GM21825 (cell line): ENCODE data around the gene SPATA17.
"Not testable (repeated sequence)": the region's sequence is repeated elsewhere in the genome, so short reads cannot be mapped to it uniquely, and the experiment has no call there.

Source experiments
- ATAC-seq: cut with Tn5 transposase; IDR thresholded peaks from one replicate; pipeline ENCODE4 v1.9.1; 2021; ENCODE audit warnings: mild to moderate bottlenecking, moderate library complexity; ENCODE audit not compliant: unreplicated experiment

SPATA17 gene

DNA sequence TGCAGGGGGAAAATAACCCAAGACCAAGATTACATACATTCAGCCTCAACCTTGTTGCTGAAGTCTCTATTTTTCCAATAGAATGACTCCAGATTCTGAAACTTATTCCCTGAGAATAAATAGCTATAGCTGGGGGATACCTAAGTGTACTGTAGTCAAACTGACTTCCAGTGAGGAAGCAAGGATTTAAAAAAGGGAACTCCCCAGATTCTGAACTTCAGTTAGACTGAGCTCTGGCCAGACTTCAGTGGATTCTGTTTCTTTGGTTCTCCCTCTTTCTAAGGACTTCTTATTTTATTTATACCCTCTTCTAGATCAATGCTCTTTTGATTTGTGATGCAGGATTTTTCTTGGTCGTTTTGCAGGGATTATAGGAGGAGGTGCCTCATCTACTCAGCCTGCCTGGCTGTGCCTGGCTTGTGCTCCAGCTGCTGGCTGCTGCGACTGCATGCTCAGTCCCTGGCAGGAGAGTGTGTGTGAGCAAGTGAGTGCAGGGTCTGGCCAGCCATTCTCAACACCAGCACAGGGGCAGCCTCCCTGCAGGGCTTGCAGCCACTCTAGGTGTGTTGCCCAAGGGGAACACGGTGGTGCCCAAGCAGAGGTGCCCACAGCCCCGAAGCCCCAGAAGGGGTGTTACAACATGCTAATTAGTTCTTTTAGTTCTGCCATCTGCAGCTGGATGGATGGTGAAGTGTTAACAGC, 43.0 kb downstream of the SPATA17 start:
- ATAC-seq: no peak

DNA sequence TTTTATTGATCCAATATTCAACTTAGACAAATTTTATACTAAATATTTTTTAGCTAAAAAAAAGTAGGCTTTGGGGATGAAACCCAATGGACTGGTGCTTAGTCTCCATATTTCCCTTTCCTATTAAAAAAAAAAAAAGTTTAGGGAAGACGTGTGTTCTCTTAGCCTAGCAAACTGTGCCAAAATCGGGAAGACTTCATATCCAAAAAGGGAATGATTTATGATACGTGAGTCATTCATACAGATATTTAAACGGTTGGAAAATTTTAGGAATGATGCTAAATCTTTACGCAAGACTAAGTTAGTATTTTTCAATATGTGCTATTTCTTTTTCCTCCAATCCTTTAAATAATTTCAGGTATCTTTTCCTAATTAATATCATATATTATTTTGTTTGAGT, 50.7 kb downstream of the SPATA17 start:
- no peak for ATAC-seq

DNA sequence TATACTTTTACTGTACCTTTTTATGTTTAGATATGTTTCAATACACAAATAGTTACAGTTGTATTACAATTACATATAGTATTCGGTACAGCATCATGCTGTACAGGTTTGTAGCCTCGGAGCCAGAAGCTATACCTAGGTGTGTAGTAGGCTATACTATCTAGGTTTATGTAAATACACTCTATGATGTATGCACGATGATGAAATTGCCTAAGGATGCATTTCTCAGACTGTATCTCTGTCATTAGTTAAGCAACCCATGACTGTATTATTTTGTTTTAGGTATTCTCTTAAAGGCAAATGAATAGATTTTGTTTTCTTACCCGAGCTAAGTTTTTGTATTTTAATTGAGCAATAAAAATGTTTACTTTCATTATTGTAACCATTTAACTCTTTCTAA, 56.4 kb downstream of the SPATA17 start:
- ATAC-seq: no peak

DNA sequence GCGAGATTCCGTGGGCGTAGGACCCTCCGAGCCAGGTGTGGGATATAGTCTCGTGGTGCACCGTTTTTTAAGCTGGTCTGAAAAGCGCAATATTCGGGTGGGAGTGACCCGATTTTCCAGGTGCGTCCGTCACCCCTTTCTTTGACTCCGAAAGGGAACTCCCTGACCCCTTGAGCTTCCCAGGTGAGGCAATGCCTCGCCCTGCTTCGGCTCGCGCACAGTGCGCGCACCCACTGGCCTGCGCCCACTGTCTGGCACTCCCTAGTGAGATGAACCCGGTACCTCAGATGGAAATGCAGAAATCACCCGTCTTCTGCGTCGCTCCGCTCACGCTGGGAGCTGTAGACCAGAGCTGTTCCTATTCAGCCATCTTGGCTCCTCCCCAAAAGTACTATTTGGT, 65.0 kb downstream of the SPATA17 start:
- ATAC-seq: not testable (repeated sequence)

DNA sequence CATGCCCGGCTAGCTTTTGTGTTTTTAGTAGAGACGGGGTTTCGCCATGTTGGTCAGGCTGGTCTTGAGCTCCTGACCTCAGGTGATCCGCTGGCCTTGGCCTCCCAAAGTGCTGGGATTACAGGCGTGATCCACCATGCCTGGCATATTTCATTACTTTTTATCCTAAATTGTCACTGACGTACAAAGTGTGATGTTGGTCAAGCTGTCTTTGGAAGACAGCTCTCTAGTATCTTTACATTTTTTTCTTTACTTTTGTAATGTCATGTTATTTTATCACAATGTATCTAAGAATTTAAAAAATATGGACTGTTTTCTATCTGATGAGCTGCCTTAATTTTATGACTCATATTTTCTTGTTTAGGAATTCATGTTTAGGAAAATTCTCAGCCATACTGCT, 72.2 kb downstream of the SPATA17 start:
- no peak for ATAC-seq

DNA sequence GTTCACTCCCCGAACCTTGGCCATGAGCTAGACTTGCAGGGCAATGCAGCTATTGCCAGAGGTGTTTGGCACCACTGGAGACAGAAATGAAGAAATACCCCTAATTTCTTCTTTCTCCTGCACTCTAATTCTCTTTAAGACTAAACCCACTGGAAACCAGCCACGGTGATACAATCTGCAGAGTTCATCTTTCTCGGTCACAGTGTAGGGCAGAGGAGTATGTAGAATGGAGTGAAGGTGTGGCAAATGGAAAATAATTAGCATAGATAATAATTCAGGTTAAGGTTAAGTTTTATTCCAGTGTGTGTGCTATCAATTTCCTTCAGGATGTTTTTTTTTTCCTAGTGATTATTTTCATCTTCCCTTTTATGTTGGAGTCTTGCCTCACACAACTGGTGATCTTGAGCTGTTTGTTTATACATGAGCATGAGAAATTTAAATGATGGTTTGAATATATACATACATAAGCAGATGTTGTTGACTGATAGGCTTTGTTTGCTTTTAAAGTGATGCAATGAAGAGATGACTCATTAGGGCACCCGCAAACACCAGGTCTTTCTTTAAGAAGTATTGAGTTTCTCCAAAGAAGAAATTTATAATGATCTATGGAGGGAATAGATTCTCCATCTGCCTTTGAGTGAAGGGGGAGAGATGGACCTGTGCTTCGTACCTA, 81.9 kb downstream of the SPATA17 start:
- ATAC-seq: no peak

DNA sequence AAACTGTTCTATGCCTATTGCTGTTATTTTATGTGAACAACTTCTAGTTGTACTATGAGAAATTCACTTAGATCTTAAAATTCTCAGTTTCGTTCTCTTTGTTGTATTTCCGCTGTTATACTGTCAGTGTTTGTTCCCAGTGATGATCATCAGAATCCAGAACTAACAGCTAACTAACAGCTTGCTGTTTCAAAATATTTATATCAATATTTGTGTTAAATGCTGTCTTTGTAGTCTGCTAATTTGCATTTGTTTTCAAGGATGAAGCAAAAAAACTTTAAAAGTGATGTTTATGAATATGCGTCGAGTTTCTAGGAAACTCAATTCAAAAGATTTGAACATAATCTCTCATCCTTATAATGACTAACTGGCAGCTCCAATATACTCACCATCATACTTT, 84.5 kb downstream of the SPATA17 start:
- ATAC-seq: no peak

DNA sequence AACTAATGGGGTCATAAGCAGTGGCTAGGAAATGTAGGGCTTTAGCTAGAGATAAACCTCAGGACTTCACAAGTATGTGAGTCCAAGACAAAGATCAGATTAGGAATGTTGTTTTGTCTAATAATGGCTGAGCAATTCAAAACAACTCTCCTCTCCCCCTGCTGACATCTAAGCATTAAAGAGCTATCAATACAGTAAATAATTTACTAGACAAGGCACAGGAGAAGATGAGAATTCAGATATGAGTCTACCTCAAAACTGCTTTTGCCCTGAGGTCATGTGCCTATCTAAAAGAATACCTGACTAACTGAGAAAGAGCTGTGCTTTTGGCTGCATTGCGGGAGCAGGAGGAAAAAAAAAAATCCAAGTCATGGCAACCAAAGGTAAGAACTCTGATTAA, 86.8 kb downstream of the SPATA17 start:
- no peak for ATAC-seq

DNA sequence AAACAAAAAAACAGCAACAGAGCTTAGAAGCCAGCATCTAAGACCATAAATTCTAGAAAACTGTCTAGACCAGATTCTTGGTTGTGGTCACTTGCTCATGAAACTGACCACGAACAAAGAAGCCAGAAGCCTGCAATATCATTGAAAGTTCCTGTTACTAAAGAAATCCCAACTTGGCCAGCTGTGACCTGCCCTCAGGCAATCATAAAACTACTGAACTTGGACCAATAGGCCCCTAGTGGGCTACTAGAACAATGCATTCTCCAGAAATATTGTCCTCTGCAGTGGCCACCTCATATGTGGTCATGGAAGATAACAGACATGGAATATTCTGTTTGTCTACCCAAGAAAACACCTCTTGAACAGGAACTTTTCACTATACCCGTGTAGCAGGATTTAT, 87.7 kb downstream of the SPATA17 start:
- ATAC-seq: no peak

DNA sequence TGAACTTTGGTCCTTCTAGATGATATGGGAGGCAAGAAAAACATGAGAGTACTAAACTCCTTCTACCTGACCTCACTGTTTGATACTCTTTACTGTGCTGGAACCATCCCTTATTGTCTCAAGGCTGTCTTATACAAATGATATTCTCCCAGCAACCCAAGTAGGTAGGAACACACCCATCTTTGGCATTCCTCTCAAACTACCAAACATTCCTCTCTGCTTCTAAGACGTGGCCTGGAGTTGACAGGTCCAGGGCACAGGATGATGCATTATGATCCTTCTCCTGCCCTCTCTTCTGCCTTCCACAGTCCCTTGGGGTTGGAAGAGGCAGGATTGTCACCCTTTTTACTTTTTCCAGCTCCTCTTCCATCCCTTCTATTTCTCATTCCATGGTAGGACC, 90.5 kb downstream of the SPATA17 start:
- no peak for ATAC-seq

DNA sequence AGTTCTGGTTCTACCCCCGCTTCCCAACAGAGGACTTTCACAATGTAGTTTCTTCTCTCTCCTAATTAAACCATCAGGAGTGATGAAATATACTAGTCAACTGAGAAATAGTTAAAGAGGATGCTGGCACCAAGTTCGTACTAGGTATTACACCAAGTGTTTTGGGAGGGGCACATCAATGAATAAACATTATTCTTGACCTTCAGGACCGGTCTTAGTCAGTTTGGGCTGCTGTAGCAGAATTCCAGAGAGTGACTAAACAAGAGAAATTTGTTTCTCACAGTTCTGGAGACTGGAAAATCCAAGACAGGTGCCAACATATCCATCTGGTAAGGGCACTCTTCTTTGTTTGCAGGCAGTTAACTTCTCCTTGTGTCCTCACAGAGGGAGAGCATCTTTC, 103.8 kb downstream of the SPATA17 start:
- ATAC-seq: no peak

DNA sequence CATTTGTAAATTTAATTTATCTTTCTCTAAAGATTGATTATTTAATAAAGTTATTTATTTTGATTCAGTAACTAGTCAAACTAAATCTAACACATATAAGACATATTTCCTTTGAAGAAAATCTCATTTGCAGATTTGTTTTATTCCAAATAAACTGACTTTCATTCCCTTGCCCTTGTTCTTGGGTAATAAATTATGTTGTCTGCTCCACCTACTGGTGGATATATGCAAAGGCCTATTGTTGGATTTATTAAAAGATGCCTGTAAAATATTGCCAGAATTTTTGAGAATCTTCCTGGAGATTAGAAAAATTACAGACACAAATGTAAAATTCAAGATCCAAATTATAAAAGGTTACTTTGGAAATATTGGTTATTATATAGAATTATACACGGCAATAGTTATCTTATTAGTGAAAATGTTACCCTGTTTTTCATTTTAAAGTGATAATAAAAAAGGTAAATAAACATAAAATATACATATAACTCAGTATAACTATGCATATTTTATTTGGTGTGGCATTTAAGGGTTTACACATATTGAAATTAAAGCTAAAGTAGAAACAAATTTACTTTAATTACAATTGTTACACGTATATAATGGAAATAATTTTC, 116.1 kb downstream of the SPATA17 start:
- ATAC-seq: no peak

DNA sequence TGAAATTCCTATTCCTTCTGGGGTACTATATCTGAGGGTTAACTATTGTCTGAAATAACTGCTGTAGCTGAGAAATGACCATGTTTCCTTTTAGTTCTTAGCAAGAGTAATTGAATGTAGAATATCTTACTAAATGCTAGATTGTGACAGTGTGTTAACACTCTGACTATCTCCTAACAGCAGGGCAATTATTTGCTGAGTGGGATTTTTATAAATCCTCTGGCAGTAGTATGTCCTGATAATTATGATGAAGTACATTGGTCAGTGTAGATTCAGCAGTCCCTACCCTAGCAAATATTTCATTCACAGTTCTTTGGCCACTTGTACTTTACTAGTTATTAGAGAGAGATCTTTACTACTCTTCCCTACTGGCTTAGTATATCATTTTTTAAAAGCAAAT, 138.6 kb downstream of the SPATA17 start:
- no peak for ATAC-seq

DNA sequence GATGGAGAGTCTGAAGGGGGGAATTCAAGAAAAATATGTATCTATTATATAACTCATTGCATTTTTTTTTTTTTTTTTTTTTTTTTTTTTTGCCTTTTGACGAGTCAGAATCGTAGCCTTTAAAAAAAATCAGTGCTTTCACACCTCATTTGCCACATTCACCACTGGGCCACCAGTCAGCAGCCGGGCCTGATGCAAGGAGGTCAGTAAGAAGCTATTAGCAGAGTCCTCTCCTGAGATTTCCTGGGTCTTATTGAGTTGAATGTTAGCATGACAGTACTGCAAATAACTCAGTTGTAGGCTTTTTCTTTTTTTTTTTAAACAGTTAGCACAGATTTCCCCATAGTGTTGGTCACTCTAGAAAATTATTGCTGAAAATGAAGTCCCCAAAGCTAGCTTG, 139.8 kb downstream of the SPATA17 start:
- no peak for ATAC-seq

DNA sequence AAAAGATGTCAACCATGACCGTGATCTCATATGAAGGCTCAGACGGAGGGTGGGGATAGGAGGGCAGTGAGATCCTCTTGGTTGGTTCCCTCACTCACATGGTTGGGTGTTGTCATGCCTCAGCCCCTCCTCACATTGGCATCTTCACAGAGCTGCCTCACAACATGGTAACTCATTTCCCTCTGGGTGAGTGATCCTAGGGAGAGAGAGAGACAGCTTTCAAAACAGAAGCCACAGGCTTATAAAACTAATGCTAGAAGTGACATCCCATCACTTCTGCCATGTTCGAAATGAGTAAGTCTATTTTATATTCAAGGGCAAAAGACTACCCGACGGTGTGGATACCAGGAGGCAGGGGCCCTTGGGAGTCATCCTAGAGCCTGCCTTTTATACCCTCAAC, 145.5 kb downstream of the SPATA17 start:
- no peak for ATAC-seq

DNA sequence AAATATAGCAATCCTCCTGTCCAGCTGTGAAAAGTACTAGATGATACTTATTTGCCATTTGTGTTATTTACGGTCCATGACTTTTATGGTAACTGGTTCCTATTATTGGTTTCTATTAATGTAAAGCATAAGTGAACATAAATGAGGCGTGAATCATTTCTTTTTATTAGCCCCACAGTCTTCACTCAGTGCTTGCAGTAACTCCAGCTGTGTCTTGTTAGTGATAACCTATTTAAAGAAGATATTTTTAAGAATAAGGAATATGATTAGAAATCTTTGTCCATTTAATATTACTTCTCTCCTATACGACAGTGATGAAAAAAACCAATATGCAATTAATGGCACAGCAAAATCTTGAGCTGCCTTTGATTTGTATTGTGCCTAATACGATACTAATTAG, 149.9 kb downstream of the SPATA17 start:
- no peak for ATAC-seq

DNA sequence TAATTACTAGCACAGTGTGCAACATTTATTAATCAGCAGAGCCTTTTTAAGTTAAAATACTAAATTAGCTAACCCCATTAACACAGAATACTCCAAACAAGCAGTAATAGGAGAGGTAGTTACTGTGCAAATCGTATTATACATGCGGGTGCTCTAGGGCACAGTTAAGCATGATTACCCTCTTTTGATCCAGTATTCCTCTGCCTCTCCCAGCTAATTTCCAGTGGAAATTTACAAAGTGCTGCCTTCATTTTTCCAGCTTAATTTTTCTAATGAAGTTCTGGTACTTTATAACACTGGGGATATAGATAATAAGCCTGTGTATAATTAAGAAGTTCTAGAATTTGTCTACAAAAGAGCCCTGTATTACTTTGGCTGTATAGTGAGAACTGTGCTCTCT, 159.9 kb downstream of the SPATA17 start:
- ATAC-seq: no peak

DNA sequence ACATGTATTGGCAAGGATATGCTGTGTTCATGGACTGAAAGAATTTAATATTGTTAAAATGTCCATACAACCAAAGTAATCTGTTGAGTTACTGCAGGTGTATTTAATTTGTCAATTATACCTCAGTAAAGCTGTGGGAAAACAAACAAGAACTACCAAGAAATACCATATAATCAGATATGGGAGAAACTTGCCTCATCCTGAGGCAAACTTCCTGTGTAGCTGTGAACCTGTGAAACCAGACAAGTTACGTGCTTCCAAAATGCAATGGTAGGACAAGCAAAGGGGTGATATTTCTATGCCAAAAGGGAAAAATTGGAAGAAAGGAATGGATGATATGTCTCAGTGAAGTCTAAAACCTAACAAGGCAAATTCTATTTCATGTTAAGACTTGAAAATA, 174.6 kb downstream of the SPATA17 start:
- ATAC-seq: no peak

DNA sequence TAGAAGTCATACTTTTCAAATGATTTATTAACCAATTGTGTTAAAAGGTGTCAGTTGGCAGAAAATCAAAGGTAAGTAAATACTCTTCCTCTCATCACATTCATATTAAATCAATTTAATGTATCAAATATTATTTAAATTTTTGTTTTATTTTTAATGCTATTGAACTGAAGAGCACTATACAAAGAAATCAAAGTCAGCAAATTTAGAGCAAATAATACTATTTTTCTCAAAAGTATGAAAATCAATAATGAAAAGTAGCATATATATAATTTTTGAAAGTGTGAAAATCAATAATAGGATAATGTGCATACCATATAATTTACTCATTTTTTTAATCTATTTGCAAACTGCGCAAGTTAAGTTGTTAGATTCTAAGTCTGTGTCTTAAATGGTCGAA, 181.0 kb downstream of the SPATA17 start:
- no peak for ATAC-seq

DNA sequence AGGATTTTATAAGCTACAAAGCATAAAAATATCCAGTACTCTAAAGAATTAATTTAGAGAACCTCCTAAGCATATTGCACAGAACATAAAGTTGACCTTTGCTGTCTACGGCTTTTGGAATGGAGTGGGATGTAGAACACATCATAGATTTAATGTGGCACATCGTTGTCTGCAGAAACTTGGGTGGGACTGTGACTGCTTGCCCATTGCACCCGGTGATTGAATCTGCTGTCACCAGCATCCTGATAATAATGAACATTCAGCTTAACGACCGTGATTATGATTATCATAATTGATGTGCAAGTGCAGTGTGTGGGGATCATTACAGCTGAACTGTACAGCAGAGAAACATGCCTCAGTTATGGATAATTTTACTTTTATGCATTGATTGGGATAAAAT, 181.9 kb downstream of the SPATA17 start:
- no peak for ATAC-seq

DNA sequence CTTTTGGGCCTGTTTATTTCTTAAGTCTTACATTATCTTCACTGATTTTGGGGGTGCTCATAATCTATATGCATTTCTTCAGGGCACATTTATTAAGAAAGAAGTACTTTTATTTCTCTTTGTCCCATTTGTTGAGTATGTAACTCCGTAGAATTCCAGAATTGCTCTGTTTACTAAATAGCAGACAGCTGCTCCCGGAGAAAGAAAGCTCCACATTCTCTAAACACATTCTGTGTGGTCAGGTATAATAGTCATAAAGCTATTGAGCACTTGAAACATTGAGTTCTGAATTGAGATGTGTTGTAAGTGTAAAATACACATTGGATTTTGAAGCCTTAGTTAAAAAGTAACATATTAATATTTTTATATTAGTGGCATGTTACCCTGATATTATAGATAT, 206.5 kb downstream of the SPATA17 start:
- ATAC-seq: no peak

DNA sequence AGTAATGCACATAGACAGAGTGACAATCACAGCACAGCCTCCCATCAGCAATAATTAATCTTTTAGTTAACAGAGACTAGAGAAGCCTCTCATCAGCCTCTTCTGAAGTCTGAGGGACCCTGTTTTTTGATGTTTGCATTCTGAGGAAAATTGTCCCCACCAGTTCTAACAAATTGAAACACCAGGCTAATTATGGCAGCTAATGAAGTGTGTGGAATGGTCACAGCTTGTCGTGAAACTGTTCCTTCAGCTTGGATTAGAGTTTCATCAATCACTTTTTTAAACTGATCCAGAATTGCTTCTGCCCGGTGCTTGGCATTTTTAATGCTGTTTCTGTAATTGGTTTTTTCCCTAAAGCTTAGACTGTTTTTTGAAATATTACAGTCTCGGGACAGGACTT, 208.0 kb downstream of the SPATA17 start:
- no peak for ATAC-seq
